NCI-H510A (cell line): ENCODE results near the gene CDH3.

Source experiments
- DNase-seq: peaks from one replicate; lab custom pipeline; 2025; lab: John Stamatoyannopoulos, UW

CDH3 gene

DNA sequence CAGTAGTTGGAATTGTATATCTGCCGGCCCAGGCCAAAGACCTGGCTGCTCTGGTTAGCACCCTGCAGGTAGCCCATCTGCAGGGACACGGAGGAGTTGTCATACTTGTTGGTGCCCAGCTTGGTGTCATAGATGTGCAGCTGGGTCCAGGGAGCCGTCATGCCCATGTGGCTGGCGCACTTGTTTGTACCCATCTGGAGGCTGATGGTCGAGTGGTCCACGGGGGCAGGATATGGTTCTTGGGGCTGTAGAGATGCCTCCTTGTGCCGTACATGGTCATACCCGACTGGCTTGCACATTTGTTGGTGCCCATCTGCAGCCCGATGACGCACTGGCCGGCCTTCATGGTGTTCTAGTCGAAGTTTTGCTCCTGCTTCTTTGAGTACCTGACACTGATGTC is 6.0 kb downstream of the CDH3 start:
- DNase-seq, result no peak

DNA sequence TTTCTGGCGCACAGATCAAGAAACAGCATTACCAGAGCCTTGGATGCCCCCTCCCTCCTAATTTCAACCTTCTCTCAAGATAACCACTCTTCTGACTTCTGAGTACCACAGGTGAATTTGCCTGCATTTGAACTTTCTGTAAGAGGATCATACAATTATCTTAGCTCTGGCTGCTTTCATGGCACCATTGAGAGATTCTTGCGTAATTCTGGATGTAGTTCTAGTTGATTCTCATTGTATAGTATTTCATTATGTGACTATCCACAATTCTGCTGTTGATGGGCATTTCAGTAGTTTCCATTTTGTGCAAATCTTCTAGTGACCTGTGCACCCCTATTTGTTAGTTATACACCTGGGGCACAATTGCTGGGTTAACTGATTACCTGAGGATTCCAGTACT is 7.5 kb downstream of the CDH3 start:
- no peak for DNase-seq

DNA sequence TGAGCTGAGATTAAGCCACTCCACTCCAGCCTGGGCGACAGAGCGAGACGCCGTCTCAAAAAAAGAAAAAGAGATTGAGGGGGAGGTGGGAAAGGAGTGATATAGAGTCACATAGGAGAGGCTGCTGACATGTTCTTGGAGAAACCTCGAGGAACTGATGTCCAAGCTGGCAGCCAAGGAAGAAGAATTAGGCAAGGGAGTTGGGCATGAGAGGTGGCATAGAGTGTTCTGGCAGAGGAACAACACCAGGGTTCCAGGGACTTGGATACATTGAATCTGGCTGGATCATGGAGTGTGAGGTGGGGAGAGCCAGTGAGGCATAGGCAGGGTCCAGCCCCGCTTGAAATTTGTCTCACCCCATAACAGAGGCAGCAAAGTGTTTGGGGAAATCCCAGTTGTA is 10.7 kb downstream of the CDH3 start:
- DNase-seq, result no peak

DNA sequence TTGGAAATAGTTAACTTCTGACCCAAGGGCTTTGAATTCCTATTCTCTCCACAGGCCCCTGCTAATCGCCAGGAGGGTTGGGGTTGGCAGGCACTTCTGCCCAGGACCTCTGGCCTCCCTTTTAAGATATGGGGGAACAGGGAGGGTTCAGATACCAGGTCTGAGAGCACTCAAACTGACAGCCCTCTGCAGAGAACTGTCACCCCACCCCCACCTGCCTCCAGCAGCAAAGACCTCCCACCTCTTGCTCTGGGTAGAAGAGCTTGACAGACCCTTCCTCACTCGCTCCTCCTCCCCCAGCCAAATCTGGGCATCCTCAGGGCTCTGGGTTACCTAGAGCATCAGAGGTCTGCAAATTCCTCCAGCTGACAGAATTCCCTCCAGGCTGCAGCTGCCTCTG is 11.6 kb downstream of the CDH3 start:
- DNase-seq, result no peak

DNA sequence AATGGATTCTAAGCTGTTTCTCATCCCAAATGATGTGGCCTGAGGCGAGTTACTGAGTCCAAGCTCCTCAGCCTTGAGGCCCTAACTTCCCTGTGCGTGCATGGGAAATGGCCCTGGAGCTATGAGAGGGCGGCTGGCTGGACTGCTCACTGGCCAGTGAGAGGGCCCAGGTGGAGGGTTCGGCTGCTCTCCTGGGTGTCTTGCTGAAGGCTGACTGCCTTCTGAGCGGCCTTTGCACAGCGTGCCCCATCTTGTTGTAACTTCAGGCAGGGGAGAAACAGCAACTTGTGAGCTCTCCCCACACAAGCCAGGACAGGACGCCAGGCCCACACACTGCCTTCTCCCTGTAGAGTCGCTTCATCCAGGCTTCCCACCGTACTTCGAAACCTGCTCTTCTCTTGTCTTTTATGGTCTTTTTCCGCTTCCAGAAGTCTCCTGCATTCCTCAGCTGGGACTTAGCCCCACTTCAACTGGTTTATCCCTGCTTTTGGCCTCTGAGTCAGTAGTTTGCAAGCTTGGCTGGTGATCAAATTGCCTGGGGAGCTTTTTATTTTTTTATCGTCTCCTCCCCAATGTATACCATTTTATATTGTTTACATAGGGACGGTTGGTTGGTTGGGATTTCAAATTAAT is 13.3 kb downstream of the CDH3 start:
- DNase-seq, result no peak

DNA sequence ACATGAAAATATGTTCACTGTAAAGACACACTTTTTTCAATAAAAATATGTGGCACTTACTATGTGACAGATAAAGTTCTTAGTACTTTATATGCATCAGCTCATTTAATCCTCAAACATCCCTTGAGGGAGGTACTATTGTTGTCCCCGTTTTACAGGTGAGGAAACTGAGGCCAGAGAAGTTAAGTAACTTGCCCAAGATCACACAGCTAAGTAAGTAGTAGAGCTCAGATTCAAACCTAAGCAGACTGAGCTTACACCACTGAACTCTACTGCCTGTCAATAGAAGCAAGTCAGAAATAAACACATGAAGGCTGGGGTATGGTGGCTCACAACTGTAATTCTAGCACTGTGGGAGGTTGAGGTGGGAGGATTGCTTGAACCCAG is 13.9 kb downstream of the CDH3 start:
- no peak for DNase-seq

DNA sequence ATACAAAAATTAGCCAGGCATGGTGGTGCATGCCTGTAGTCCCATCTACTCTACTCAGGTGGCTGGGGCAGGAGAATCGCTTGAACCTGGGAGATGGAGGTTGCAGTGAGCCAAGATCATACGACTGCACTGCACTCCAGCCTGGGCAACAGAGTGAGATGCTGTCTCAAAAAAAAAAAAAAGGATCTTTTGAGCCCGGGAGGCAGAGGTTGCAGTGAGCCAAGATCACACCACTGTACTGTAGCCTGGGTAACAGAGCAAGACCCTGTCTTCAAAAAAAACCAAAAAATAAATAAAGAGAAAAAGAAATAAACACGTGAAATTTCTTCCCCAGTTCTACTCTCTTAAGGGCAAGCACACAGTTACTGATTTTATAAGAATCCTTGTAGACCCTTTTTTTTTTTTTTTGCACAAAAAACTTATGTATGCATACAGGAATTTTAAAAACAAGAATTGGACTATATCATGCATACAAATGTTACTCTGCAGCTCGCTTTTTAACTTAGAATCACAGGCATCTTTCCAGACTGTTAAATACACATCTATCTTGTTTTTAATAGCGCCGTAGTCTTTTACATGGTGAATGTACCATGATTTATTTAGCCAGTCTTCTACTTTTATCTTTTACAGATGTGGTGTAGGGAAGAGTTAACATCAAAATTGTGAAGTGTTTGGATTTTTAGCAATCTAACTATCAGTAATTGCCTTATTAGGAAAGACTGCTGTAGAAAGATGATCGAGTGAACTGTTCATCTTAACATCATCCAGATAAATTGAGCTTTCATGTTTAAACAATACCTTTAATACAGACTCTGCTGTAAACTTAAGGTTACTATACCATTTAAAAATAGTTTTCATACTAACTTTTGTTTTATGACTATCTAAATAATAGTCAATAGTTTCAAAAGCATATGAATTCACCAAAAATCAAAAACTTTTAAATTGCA is 14.6 kb downstream of the CDH3 start:
- DNase-seq, result no peak

DNA sequence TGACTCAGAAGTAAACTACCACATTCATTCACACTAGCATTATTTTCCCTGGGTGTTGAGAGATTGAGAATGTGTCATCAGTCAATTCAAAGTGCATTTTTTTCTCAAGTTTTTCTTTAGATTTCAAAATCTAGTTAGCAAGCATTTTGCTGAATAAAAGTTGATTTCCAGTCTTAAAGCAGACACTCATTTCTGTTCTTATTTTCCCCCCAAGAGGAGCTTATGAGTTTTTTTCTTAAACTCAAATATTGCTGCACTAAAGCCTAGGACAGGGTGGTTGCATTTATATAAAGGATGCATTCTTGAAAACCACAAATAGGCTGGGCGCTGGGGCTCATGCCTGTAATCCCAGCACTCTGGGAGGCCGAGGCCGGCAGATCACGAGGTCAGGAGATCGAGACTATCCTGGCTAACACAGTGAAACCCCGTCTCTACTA is 15.3 kb downstream of the CDH3 start:
- DNase-seq, result no peak

DNA sequence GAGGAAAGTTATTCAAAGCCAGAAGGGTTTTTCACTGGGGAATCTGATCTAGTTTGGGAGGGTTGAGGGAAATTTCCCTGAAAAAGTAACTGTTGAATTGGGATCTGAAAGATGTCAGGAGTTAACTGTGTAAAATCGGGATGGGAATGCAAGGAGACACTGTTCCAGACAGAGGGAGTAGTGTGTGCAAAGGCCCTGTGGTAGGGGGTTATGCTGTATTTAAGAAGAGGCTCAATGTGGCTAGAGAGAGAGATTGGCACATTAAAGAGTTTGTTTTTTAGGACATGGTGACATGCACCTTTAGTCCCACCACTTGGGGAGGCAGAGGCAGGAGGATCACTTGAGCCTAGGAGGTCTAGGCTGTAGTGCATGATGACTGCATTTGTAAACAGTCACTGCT is 16.9 kb downstream of the CDH3 start:
- no peak for DNase-seq

DNA sequence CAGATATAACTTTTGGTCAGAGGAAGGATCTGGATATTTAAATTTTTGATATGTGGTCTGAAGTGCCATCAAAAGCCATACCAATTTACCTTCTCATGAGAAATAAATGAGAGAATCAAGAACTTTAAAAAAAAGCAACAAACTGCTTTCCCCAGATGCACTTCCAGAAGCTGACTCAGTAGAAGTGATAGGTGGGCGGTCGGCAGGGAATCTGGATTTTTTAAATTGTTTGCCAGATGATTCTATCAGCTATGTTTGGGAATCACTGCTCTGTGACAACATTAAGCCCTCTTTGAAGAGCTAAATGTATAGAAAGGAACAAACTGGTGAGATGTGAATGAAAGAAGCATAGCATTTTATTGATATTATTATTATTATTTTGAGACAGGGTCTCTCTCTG is 19.2 kb downstream of the CDH3 start:
- no peak for DNase-seq

DNA sequence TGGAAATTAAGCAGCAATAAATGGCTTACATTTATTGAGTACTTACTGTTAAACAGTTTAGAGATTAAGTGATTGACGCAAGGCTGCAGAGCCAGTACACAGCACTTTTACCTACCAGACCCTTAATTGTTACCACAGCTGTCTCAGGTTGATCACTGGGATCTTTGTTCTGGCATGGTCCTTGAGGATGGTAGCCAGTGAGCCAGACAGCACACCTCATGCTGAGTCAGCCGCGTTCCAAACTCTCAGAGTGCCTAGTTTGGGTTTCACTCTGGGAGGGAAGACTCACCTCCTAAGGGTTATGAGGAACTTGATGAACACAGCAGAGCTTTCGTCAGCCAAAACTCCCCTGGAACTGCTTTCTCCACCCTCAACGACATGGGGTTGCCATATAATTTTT is 20.4 kb downstream of the CDH3 start:
- DNase-seq, result no peak

DNA sequence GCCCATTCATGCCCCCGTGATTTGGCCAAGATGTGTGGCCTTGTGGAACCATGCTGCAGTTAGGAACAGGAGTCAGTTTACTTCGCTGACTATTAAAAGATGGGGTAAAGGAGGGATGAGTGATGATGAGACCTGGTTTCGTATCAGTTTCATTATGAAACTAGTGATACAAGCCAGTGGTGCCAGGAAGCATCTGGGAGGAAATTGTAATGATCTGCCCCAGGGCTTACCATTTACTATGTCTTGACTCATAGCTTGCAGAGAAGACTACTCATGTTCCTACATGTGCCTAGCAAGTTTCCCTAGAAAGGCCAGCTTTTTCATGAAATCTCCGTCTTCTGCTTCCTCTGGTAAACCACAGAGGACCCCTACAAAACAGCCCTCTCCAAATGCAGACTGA is 23.2 kb downstream of the CDH3 start:
- DNase-seq, result no peak

DNA sequence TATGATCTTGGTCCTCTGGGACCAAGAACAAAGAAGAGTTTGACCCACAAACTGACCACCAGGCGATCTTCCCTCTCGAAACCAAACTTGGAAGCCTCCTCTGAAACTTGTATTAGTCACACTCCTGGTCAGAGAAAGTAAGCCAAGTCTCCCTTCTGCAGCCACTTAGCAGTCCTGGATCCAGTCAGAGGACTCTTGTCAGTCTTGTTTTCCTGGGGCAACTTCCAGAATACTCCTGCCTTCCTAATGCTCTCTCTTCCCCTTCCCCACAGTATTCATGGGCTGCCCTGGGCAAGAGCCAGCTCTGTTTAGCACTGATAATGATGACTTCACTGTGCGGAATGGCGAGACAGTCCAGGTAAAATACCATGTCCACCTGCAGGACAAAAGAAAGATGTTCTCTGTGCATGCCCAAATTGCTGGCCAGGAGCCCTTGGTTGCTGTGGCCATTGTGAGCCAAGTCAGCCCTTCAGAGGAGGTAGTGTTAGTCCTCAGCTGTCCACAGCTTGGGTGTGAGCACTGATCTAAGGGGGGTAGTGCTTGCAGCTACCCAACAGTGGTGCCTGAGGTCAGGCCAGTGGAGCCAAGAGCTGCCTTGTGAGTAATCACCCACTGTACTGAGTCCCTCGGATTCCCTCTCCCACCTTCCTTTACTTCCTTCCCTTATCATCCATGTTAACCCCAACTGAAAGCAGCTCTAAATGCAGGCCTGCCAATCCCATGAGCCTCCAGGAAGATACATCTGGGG is 31.2 kb downstream of the CDH3 start:
- no peak for DNase-seq

DNA sequence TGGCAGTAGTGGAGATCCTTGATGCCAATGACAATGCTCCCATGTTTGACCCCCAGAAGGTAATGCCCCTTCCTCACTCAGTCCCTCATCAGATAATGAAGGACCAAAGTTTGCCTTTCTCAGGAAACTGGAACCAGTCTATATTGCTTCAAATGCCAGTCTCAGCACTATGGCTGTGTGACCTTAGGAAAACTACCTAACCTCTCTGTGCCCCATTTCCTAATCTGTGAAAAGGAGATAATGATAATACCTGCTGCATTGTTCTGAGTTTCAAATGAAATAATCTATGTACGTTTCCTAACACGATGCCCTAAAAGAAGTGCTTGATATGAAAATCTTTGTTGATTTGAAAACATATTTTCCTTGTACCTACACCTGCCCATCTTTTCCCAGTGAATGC is 35.9 kb downstream of the CDH3 start:
- no peak for DNase-seq

DNA sequence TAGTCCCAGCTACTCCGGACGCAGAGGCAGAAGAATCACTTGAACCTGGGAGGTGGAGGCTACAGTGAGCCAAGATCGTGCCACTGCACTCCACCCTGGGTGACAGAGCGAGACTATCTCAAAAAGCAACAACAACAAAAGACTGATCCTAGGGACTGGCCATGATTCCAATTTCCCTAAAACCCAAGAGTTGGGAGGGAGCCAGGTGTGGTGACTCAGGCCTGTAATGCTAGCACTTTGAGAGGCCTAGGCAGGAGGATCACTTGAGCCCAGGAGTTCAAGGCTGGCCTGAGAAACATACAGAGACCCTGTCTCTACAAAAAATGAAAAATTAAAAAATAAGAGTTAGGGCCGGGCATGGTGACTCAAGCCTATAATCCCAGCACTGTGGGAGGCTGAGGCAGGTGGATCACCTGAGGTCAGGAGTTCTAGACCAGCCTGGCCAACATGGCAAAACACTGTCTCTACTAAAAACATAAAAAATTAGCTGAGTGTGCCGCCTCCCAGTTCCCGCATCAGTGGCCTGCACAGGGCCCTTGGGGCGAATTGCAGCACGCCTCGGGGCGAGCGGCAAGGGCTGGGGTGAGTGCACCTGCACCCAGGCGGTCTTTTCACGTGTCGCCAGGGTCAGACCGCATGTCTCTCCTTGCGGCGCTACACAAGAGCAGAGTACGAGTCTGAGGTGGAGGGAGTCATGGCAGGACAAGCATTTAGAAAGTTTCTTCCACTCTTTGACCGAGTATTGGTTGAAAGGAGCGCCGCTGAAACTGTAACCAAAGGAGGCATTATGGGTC is 40.8 kb downstream of the CDH3 start:
- no peak for DNase-seq

DNA sequence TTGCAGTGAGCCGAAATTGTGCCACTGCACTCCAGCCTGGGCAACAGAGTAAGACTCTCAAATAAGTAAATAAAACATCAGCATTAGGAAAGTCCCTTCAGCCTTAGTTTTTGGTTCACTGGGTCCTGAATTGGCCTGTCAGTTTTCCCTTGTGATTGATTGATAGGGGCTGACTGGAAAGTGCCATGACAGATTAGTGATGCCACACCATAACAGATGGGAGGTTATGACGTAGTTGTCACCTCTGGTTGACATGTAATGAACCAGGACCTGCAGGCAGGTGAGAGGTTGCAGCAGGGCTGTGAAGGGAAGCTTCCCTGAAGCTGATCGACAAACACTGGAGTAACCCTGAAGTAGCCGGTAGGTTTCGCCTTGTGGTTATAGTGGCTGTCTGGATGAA is 41.8 kb downstream of the CDH3 start:
- no peak for DNase-seq

DNA sequence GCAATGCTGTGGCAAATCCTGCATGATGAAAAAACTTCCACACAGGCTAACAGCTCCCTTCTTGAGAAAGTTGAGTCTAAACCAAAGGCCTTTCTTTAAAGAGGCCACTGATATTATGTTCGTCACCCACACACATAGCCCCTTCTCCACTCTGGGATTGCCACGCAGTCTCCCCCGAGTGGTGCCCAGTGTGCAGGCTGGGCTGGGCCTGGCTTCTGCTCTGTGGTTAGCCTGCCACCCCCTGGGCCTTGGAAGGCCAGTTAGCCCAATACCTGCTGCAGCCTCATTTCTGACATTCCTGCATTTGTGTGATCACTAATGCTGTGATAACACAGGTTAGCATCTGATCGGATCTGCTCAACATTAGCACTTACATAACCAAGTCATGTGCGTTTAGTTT is 44.8 kb downstream of the CDH3 start:
- DNase-seq, result no peak

DNA sequence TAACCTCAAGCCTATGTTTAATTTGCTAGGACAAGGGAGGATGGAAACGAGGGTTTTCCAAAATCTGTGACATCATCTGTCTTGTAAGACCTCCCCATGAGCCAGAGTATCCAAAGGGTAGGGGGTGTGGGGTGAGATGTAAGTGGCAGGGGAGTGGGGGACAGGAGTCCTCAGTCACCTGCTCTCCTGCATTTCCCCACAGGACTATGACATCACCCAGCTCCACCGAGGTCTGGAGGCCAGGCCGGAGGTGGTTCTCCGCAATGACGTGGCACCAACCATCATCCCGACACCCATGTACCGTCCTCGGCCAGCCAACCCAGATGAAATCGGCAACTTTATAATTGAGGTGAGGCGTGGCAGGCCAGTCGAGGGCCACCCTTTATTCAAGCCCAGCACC is 50.5 kb downstream of the CDH3 start:
- DNase-seq, result no peak

DNA sequence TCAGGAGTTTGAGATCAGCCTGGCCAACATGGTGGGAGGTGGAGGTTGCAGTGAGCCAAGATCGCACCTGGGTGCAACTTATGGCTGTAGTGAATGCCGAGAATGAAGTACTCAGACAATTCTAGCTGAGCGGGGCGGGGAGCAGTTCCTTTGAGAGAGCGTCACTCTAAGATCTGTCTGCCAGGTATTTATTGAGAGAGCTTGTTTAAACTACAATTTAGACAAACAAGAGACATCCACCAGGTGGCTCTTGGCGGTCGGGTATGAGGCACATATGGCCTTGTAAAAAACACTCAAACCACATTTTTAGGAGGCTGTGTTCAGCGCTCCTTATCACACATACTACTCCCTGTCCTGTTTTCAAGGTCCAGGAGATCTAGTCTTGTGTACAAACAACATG is 51.4 kb downstream of the CDH3 start:
- no peak for DNase-seq

DNA sequence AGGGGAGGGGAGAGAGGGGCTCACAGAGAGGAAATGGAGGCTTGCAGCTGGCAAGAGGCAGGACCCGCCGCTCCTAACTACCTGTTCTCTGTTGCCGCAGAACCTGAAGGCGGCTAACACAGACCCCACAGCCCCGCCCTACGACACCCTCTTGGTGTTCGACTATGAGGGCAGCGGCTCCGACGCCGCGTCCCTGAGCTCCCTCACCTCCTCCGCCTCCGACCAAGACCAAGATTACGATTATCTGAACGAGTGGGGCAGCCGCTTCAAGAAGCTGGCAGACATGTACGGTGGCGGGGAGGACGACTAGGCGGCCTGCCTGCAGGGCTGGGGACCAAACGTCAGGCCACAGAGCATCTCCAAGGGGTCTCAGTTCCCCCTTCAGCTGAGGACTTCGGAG is 53.0 kb downstream of the CDH3 start:
- DNase-seq, result no peak

DNA sequence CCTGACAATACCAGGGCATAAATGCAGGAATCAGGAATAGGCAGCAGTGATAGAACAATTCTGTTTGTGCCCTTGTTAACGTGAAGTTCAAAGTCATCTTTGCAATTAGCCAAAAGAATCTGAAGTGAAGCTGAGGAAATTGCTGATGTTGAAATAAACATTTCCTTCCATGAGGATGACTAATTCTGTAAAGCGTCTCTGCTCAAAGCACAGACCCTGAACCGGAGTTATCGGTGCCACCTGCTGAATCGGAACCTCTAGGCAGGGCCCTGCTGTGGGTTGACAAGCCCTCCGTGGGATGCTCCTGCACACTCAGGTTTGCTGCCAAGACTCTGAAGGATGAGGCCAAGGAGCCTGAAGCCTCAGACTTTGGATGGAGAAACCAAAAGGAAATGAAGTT is 55.0 kb downstream of the CDH3 start:
- DNase-seq, result no peak

DNA sequence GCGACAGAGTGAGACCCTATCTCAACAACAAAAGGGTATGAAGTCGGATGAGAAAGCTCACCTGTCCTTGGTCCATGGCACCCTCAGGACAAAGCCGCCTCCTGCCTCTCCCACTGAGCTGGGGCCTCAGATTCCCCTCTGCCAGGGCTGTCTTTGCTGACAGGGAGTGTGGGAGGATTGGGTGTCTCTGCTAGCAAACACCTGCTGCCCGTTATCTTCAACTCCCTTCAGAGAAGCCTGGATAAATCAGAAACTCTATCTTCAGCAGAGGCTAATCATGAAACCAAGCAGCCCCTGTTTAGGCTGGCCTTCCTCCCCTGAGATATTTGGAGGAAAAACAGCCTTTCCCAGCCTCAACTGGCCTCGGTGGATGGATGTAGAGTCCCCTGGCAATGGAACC is 55.7 kb downstream of the CDH3 start:
- no peak for DNase-seq
